ENCODE results near the gene DYNC1I1.

DNA sequence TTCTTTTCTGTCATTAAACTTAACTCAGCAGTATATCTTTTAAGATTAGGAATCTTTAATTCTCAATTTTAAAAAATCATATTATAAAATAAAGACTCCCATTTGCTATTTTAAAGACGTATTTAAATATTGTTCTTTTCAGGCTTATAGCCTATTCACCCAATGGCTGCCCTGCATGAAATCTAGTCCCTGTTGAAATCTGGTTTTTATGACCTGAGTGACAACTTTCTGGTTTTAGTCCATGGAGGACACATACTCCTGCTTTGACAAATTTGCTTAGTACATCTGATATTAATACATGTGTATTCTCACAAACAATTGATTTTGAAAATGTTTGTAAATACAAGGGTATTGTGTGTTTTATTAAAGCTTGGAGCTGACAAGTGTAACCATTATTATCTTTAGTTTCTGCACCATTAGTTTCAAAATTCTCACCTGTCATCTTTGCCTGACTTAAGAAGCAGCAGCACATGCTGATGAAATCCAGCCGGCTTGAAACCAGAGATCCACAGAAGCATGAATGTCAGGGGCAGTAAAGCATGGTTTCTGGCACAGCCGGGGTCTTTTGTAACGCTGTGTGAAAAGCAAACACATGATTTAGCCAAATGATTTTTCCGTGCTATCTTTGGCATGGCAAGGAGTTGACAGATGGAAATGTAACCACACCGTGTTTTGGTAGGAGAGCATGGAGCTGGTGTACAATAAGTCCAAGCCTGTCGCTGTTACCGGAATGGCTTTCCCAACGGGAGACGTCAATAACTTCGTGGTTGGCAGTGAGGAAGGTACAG, 262.8 kb downstream of the DYNC1I1 start:
- TF ChIP-seq CTCF (IDR thresholded peaks at IDR 0.05; ENCODE audit: insufficient read depth, low read length, poor library complexity, severe bottlenecking) = no peak
- TF ChIP-seq EZH2phosphoT487 (conservative IDR thresholded peaks at IDR 0.05; ENCODE audit: low read length) = no peak
